GM13976 (cell line): ENCODE data around the gene C1orf116.

ENCODE experiments used
- DNase-seq: peaks from one replicate; pipeline ENCODE4 v3.0.0; 2012; ENCODE audit warnings: low spot score
- CTCF ChIP-seq: IDR thresholded peaks from 2 replicates; pipeline ENCODE4 v1.5.1; 2012; ENCODE audit warnings: borderline replicate concordance, mild to moderate bottlenecking; ENCODE audit not compliant: insufficient read depth; ENCODE audit errors: extremely low read depth, missing control alignments, control extremely low read depth
- in situ Hi-C: fragments of 300-500 bp; cut with MboI; formaldehyde crosslinking; loops from one replicate; pipeline ENCODE4 v1.12.0; 2022; ENCODE audit warnings: low sequenced_read_pairs, mixed read lengths, inconsistent platforms; ENCODE audit not compliant: unreplicated experiment

Gene C1orf116

GRCh38 chr1:207003210-207003609 lies 29.3 kb downstream of the C1orf116 start:
- TF ChIP-seq CTCF: no peak
- in situ Hi-C loops: no loop called here
- no peak for DNase-seq

- no peak for TF ChIP-seq CTCF
- DNase-seq: no peak
- in situ Hi-C loops: no loop called here
Measured at GRCh38 chr1:207002724-207003146, 29.8 kb downstream of the C1orf116 start.

- in situ Hi-C loops: no loop called here
- no peak for DNase-seq
- TF ChIP-seq CTCF: no peak
Measured at GRCh38 chr1:207001492-207002245, 30.9 kb downstream of the C1orf116 start.

- no peak for DNase-seq
- TF ChIP-seq CTCF: no peak
- in situ Hi-C loops: no loop called here
Measured at GRCh38 chr1:207000651-207001291, 31.8 kb downstream of the C1orf116 start.

- DNase-seq: no peak
- no peak for TF ChIP-seq CTCF
- in situ Hi-C loops: no loop called here
Measured at GRCh38 chr1:206998816-206999215, 33.7 kb downstream of the C1orf116 start.

- no peak for TF ChIP-seq CTCF
- DNase-seq: no peak
- in situ Hi-C loops: no loop called here
Measured at GRCh38 chr1:206992790-206993189, 39.8 kb downstream of the C1orf116 start.
